KMS-11 (cell line): ENCODE results near the gene GSTA5.
"Not testable (repeated sequence)": the region's sequence is repeated elsewhere in the genome, so short reads cannot be mapped to it uniquely, and the experiment has no call there.

ENCODE experiments used
- H2AFZ ChIP-seq: fragments of 200-600 bp; sonication (generic); 2 replicates; pipeline ENCODE4 v1.6.1; 2016; ENCODE audit warnings: antibody characterized with exemption, mixed run types, low read depth
- H3K27ac ChIP-seq: fragments of 200-600 bp; sonication (generic); 2 replicates; pipeline ENCODE4 v1.6.1; 2016; ENCODE audit warnings: mild to moderate bottlenecking, mixed run types
- H3K27me3 ChIP-seq: fragments of 200-600 bp; sonication (generic); 2 replicates; pipeline ENCODE4 v1.6.1; 2017; ENCODE audit warnings: mild to moderate bottlenecking, low read depth, mixed run types, moderate library complexity; ENCODE audit not compliant: insufficient read depth
- H3K36me3 ChIP-seq: fragments of 200-600 bp; sonication (generic); 2 replicates; pipeline ENCODE4 v1.6.1; 2017; ENCODE audit warnings: mild to moderate bottlenecking, mixed run types; ENCODE audit not compliant: insufficient read depth
- H3K4me1 ChIP-seq: fragments of 200-600 bp; sonication (generic); 2 replicates; pipeline ENCODE4 v1.6.1; 2016; ENCODE audit warnings: mild to moderate bottlenecking, low read depth, mixed run types; ENCODE audit not compliant: poor library complexity, severe bottlenecking
- H3K4me2 ChIP-seq: fragments of 200-600 bp; sonication (generic); 2 replicates; pipeline ENCODE4 v1.7.0; 2016; ENCODE audit warnings: mild to moderate bottlenecking, mixed run types
- H3K4me3 ChIP-seq: fragments of 200-600 bp; sonication (generic); IDR thresholded peaks from 2 replicates; pipeline ENCODE4 v1.6.1; 2017; ENCODE audit warnings: low read depth, low read length, mixed read lengths; ENCODE audit not compliant: insufficient read depth
- H3K79me2 ChIP-seq: fragments of 200-600 bp; sonication (generic); 2 replicates; pipeline ENCODE4 v1.6.1; 2016; ENCODE audit warnings: low read depth, mixed run types; ENCODE audit not compliant: insufficient read depth
- H3K9ac ChIP-seq: fragments of 200-600 bp; sonication (generic); 2 replicates; pipeline ENCODE4 v1.6.1; 2016; ENCODE audit warnings: mild to moderate bottlenecking, mixed run types
- H4K20me1 ChIP-seq: fragments of 200-600 bp; sonication (generic); 2 replicates; pipeline ENCODE4 v1.6.1; 2016; ENCODE audit warnings: mild to moderate bottlenecking, mixed run types; ENCODE audit not compliant: insufficient read depth
- CTCF ChIP-seq: fragments of 200-600 bp; sonication (generic); conservative IDR thresholded peaks from 2 replicates; pipeline ENCODE4 v1.6.1; 2017; ENCODE audit warnings: low read depth, mild to moderate bottlenecking, antibody characterized with exemption, low read length, moderate library complexity, mixed read lengths

Gene GSTA5

GRCh38 chr6:52858416-52858815 is 17.8 kb upstream of the GSTA5 start:
- Histone ChIP-seq H3K4me3 (no peak overlapping the region), H4K20me1 (no peaks in the 10 kb centered on the region), H3K27me3 (peaks cover 4% of the 10 kb centered on the region), H3K4me2 (no peak overlapping the region), H2AFZ (no peak overlapping the region), H3K79me2 (no peaks in the 10 kb centered on the region), H3K9ac (no peak overlapping the region), H3K27ac (no peak overlapping the region), H3K4me1 (peaks cover 40% of the 10 kb centered on the region), H3K36me3 (no peaks in the 10 kb centered on the region)
- TF ChIP-seq CTCF, result no peak

- H3K9ac ChIP-seq, H3K27ac ChIP-seq, H3K36me3 ChIP-seq, H4K20me1 ChIP-seq, H3K4me3 ChIP-seq, H3K79me2 ChIP-seq, H3K27me3 ChIP-seq: not testable (repeated sequence)
- Histone ChIP-seq H2AFZ (peak overlapping the region; percentile 68; the same call in 1 of the 2 replicates), H3K4me1 (peaks cover 37% of the 10 kb centered on the region), H3K4me2 (peak overlapping the region; percentile 68)
Observed at GRCh38 chr6:52856137-52856536, 15.5 kb upstream of the GSTA5 start.

- Histone ChIP-seq H3K36me3 (no peaks in the 10 kb centered on the region), H2AFZ (no peak overlapping the region), H3K4me2 (no peak overlapping the region), H3K4me1 (no peaks in the 10 kb centered on the region), H3K4me3 (no peak overlapping the region), H3K9ac (no peak overlapping the region), H3K27ac (no peak overlapping the region), H4K20me1 (no peaks in the 10 kb centered on the region), H3K27me3 (0 out of 2 replicates have a peak, but pooled peaks cover 3% of the 10 kb centered on the region), H3K79me2 (no peaks in the 10 kb centered on the region)
- no peak for TF ChIP-seq CTCF
Observed at GRCh38 chr6:52849137-52849536, 8.5 kb upstream of the GSTA5 start.

GRCh38 chr6:52846002-52846401 is 5.4 kb upstream of the GSTA5 start:
- Histone ChIP-seq H3K79me2 (no peaks in the 10 kb centered on the region), H3K9ac (no peak overlapping the region), H2AFZ (no peak overlapping the region), H3K27ac (no peak overlapping the region), H3K4me1 (no peaks in the 10 kb centered on the region), H3K4me3 (no peak overlapping the region), H3K36me3 (no peaks in the 10 kb centered on the region), H3K27me3 (0 out of 2 replicates have a peak, but pooled peaks cover 3% of the 10 kb centered on the region), H4K20me1 (no peaks in the 10 kb centered on the region), H3K4me2 (no peak overlapping the region)
- TF ChIP-seq CTCF, result no peak

GRCh38 chr6:52843605-52844004 is 3.0 kb upstream of the GSTA5 start:
- no peak overlapping the region for H3K9ac ChIP-seq
- no peak overlapping the region for H2AFZ ChIP-seq
- 0 out of 2 replicates have a peak, but pooled peaks cover 3% of the 10 kb centered on the region for H3K27me3 ChIP-seq
- H3K4me3 ChIP-seq, result no peak overlapping the region
- H3K27ac ChIP-seq, result no peak overlapping the region
- no peak for TF ChIP-seq CTCF
- no peaks in the 10 kb centered on the region for H3K36me3 ChIP-seq
- no peaks in the 10 kb centered on the region for H3K4me1 ChIP-seq
- no peaks in the 10 kb centered on the region for H3K79me2 ChIP-seq
- H3K4me2 ChIP-seq, result no peak overlapping the region
- H4K20me1 ChIP-seq, result no peaks in the 10 kb centered on the region
